ENCODE data around the gene FAM53B. TPM values are rescaled to one million over a fixed set of nuclear protein-coding genes. Genes with fewer than 3 reads are reported as not detected.

The FAM53B gene
- total RNA-seq, 1 experiment from 2014 or later: 9.4 TPM

DNA sequence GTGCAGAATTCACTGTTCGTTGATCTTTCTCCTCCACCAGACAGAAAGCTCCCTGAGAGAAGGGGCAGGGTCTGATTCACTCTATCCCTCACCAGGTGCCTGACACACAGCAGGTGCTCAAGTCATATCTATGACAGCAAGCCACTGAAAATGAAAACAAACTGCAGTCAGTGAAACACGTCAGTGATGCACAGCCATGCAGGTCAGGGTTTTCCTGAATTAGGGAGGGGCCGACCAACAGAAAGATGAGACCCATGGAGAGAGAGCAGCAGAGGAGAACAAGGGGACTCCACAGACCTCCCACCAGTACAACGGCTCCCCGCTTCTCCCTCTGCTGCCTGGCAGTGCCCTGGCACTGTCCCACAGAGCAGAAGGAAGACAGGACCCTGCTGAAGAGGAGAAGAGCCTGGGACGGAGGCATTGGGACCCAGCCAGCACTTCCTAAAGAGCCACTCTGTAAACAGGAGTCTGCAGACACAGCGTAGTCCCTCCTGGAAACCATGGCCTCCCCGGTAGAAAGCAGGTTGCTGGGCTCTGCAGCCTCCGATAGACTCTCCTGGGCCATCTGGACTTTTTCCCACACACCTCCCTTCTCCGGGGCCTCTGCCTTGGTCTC is 50.3 kb downstream of the FAM53B start:
- no peaks in the 10 kb centered on the region for H3K9me3 ChIP-seq (replicated peaks)
- no peak overlapping the region for H3K4me3 ChIP-seq
- no peaks in the 10 kb centered on the region for H3K4me1 ChIP-seq
- H3K27me3 ChIP-seq: no peaks in the 10 kb centered on the region
- no peak for DNase-seq
- no peak overlapping the region for H3K27ac ChIP-seq
- 0 out of 2 replicates have a peak, but pooled peaks cover 3% of the 10 kb centered on the region for H3K36me3 ChIP-seq

DNA sequence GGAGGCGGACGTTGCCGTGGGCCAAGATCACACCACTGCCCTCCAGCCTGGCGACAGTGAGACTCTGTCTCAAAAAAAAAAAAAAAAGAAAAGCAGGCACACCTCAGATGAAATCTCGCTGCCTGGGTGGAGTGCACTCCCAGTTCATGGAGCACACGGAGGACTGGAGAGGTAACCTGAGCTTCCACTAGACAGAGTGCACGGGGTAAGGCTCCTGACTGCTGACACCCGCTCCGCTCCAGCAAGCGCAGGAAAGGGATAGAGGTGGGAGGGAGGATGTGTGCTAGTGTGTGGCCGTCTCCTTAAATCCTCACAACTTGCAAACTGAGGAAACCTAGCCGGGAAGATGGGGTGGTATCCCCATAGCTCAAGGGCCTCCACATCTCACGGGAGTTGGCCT is 50.8 kb downstream of the FAM53B start:
- Histone ChIP-seq H3K36me3 (0 out of 2 replicates have a peak, but pooled peaks cover 3% of the 10 kb centered on the region), H3K27ac (no peak overlapping the region), H3K9me3 (replicated peaks) (no peaks in the 10 kb centered on the region), H3K27me3 (no peaks in the 10 kb centered on the region), H3K4me3 (no peak overlapping the region), H3K4me1 (no peaks in the 10 kb centered on the region)
- DNase-seq: no peak

DNA sequence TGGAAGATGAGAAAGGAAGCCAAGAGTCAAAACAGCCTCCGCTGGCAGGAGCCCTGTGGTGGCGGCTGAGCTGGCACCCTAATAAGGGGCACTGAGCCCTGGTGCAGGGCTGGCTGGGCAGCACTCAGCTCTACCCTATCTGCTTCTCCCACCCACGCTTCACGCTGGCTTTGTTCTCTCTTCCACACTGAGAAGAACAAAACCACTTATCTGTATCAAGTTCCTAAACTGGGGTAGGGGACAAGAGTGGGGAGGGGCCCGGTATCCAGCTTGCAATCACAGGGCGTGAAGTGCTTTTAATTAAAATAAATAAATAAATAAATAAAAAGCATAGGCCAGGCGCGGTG is 52.1 kb downstream of the FAM53B start:
- DNase-seq: no peak
- Histone ChIP-seq H3K27me3 (no peaks in the 10 kb centered on the region), H3K4me3 (no peak overlapping the region), H3K36me3 (0 out of 2 replicates have a peak, but pooled peaks cover 3% of the 10 kb centered on the region), H3K4me1 (no peaks in the 10 kb centered on the region), H3K9me3 (replicated peaks) (no peaks in the 10 kb centered on the region), H3K27ac (no peak overlapping the region)

DNA sequence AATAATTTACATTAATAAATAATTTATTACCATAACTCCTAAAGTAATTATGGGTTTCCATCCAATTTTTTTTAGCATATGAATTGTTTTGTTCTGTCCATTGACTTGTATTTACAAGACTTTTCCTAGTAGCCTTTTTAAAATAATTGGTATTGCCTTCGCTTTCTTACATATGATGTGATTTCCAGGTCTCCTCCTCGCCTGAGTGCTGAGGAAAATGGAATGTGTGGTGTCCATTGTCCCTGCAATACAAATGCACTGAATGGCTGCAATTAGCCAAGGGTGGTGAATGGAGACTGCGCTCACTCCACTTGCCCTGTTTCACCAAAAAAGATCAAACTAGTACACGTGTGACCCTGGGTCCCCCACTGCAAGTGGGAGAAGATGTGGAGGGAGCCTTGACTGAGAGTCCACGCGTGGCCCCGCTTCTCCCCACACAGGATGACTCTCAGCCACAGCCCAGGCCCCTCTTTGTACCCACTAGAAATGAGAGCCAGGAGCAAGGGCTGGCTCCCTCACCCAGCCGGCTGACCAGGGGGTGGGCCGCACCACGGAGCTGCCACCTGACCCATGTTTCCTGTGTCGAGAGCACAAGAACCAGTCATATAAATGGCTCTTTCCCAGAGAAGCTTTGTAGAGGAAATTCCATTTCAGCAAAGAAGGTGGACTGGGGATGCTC is 52.6 kb downstream of the FAM53B start:
- Histone ChIP-seq H3K9me3 (replicated peaks) (no peaks in the 10 kb centered on the region), H3K4me1 (no peaks in the 10 kb centered on the region), H3K36me3 (0 out of 2 replicates have a peak, but pooled peaks cover 3% of the 10 kb centered on the region), H3K4me3 (no peak overlapping the region), H3K27ac (no peak overlapping the region), H3K27me3 (no peaks in the 10 kb centered on the region)
- no peak for DNase-seq

- H3K4me3 ChIP-seq: no peak overlapping the region
- H3K27ac ChIP-seq: no peak overlapping the region
- no peak for DNase-seq
- H3K36me3 ChIP-seq: 0 out of 2 replicates have a peak, but pooled peaks cover 3% of the 10 kb centered on the region
- no peaks in the 10 kb centered on the region for H3K27me3 ChIP-seq
- H3K9me3 ChIP-seq (replicated peaks): no peaks in the 10 kb centered on the region
- no peaks in the 10 kb centered on the region for H3K4me1 ChIP-seq
These were observed 53.2 kb downstream of the FAM53B start for GRCh38 chr10:124691002-124691401.

DNA sequence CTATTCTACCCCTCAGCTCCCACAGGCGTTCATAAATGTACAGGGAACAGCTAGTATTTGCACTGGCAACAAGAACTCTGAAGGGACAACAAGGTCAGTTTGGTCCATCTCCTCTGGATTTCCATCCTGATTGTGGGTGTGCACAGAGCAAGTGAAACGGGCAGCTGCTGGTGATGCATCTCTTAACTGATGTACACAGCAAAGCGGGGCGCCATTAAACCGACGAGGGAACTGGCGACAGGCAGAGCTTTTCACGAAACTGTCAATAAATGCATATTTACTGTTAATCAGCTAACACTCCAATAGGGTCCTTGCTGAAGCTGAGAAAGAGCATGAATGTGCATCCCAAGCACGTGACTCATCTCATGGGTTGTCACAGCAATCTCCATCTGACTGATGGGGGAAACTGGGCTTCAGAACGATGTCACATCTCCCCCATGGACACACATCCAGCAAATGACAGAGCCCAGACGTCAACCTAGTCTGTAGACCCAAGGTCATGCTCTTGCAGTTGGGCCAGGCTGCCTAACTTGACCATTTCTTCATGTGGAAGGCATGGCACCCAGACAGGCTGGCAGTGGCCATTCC is 54.2 kb downstream of the FAM53B start:
- H3K27ac ChIP-seq: no peak overlapping the region
- H3K36me3 ChIP-seq: no peaks in the 10 kb centered on the region
- no peak for DNase-seq
- H3K9me3 ChIP-seq (replicated peaks): no peaks in the 10 kb centered on the region
- no peaks in the 10 kb centered on the region for H3K4me1 ChIP-seq
- no peak overlapping the region for H3K4me3 ChIP-seq
- H3K27me3 ChIP-seq: no peaks in the 10 kb centered on the region

- peaks cover 5% of the 10 kb centered on the region; the same call in 1 of the 2 replicates for H3K4me1 ChIP-seq
- no peak overlapping the region for H3K27ac ChIP-seq
- no peak overlapping the region for H3K4me3 ChIP-seq
- DNase-seq: no peak
- H3K9me3 ChIP-seq (replicated peaks): no peaks in the 10 kb centered on the region
- H3K36me3 ChIP-seq: no peaks in the 10 kb centered on the region
- H3K27me3 ChIP-seq: no peaks in the 10 kb centered on the region
These were observed 55.1 kb downstream of the FAM53B start for GRCh38 chr10:124688889-124689670.

GRCh38 chr10:124688386-124688785 is 55.8 kb downstream of the FAM53B start:
- DNase-seq: no peak
- no peak overlapping the region for H3K27ac ChIP-seq
- H3K9me3 ChIP-seq (replicated peaks): no peaks in the 10 kb centered on the region
- no peaks in the 10 kb centered on the region for H3K27me3 ChIP-seq
- H3K4me3 ChIP-seq: no peak overlapping the region
- H3K4me1 ChIP-seq: peaks cover 5% of the 10 kb centered on the region; the same call in 1 of the 2 replicates
- H3K36me3 ChIP-seq: no peaks in the 10 kb centered on the region

DNA sequence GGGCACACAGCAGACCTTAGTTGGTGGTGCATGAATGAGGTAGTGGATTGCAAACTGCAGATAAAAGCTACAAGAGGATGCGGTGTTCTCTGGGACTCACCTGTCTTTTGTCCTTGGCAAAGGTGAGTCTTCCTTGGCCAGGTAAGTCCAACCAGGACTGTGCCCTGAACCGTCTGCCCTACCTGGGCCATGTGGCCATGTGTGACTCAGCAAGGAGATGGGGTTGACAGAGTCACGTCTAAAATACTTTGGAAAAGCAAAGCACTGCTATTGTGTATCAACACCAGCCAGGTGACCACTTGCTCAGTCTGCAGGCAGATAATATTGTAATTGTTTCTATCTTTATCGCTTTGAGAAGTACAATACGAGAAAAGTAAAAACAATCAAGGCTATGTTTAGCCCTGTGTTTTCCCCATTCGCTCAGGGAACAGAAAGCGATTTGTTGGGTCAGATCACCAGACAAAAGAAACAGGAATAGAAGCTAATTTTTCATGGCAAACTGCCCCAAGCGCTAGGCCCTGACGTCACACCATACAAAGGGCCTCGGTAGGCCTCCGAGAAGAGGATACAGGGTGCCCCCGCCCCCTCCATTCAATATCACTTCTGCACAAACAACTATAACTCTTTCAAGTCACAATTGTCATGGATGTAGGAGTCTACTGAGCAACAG is 57.3 kb downstream of the FAM53B start:
- DNase-seq: no peak
- H3K27me3 ChIP-seq: no peaks in the 10 kb centered on the region
- H3K4me3 ChIP-seq: no peak overlapping the region
- H3K27ac ChIP-seq: no peak overlapping the region
- no peaks in the 10 kb centered on the region for H3K36me3 ChIP-seq
- no peaks in the 10 kb centered on the region for H3K9me3 ChIP-seq (replicated peaks)
- H3K4me1 ChIP-seq: peaks cover 5% of the 10 kb centered on the region; the same call in 1 of the 2 replicates

- Histone ChIP-seq H3K36me3 (peaks cover 2% of the 10 kb centered on the region; the same call in 1 of the 2 replicates), H3K9me3 (replicated peaks) (no peaks in the 10 kb centered on the region), H3K4me3 (no peak overlapping the region), H3K27me3 (no peaks in the 10 kb centered on the region), H3K4me1 (peaks cover 10% of the 10 kb centered on the region), H3K27ac (no peak overlapping the region; the same call in 1 of the 2 replicates)
- no peak for DNase-seq
These were observed 58.9 kb downstream of the FAM53B start for GRCh38 chr10:124685261-124685660.

DNA sequence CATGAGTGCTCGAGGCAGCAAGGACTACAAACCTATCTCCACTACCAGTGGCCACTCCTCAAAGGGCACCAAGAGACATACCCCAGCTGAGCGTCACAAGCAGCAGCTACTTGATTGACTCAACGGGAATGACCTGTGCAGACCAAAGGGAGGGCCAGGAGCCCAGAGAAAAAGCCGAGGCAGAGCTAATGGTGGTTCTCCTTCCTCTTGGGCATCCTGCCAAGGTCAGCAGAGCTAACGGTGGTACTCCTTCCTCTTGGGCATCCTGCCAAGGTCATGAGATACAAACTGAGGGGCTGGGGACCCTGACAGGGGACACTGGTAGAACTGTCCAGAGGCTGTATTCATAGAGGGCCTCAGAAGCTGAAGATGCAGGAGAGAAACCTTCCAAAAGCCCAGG is 60.4 kb downstream of the FAM53B start:
- Histone ChIP-seq H3K27me3 (no peaks in the 10 kb centered on the region), H3K4me3 (no peak overlapping the region), H3K36me3 (peaks cover 2% of the 10 kb centered on the region; the same call in 1 of the 2 replicates), H3K9me3 (replicated peaks) (no peaks in the 10 kb centered on the region), H3K27ac (no peak overlapping the region), H3K4me1 (peaks cover 10% of the 10 kb centered on the region)
- DNase-seq: no peak

DNA sequence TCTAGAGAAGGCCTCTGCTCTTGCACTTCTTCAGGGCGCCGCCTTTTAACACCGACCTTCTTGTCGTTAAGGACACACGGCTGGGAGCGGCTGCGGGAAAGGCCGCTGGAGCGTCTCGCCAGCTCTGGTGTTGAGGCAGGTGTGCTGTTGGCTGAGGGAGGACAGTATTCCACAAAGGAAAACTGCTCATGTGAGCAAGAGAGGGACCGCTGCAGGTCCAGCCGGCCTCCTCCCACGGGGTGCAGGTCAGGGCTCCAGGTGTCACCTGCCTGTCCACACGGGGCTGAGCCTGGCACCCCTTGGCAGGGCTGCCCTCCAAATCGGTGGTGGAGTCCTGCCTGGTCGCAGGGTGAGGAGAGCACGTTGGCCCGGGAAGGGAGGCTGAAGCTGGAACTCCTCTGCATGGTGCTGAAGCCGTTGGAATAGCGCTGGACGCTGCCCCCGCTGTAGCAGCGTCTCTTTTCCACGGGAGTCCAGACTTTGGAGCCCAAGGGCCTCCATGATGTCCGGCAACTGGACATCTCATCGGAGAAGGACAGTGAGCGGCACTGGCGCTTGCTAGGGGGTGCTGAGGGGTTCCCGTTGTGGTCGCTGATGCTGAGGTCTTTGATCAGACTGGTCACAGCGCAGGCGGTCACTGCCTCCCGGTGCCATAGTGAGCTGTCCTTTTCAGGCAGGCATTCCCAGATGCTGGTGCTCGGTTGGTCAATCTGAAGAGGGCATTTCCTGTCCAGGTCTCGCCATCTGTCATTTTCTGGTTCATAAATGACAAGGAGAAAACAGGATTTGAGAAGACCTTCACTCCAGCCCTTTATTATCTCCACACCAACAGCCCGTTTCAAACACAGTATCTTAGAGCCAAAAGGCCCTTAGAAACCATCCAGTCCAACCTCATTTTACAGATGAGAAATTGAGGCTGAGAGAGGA is 62.3 kb downstream of the FAM53B start:
- Histone ChIP-seq H3K4me3 (no peak overlapping the region), H3K27ac (no peak overlapping the region), H3K27me3 (no peaks in the 10 kb centered on the region), H3K4me1 (peaks cover 17% of the 10 kb centered on the region), H3K9me3 (replicated peaks) (no peaks in the 10 kb centered on the region), H3K36me3 (peaks cover 2% of the 10 kb centered on the region; the same call in 1 of the 2 replicates)
- DNase-seq: no peak

- Histone ChIP-seq H3K9me3 (replicated peaks) (no peaks in the 10 kb centered on the region), H3K4me3 (no peak overlapping the region), H3K27ac (peak overlapping the region; percentile 32; the same call in 1 of the 2 replicates), H3K27me3 (no peaks in the 10 kb centered on the region), H3K36me3 (peaks cover 2% of the 10 kb centered on the region; the same call in 1 of the 2 replicates), H3K4me1 (peaks cover 25% of the 10 kb centered on the region)
- DNase-seq: peak; percentile 55 to 70
These were observed 63.1 kb downstream of the FAM53B start for GRCh38 chr10:124681091-124681490.

Data from SJCRH30 (cell line).